Immature natural killer cell (primary cell): ENCODE results near the gene CACNA1C. TPM values are rescaled to one million over a fixed set of nuclear protein-coding genes. Genes with fewer than 3 reads are reported as not detected.

Experiments
- DNase-seq, 3 donors: peaks; one replicate each; pipeline ENCODE4 v3.0.0; 2022; ENCODE audit warnings: mixed read lengths in 1 of 3
- H3K27ac Mint-ChIP-seq, 6 donors: one replicate each; pipeline ENCODE4 v1.8.0; 2020; ENCODE audit warnings: mixed read lengths in 6 of 6, mild to moderate bottlenecking in 5 of 6, inconsistent platforms in 4 of 6, moderate library complexity in 3 of 6
- H3K27me3 Mint-ChIP-seq, 3 donors: one replicate each; pipeline ENCODE4 v1.8.0; 2020 to 2021; ENCODE audit warnings: low read depth in 3 of 3, mild to moderate bottlenecking in 3 of 3, mixed read lengths in 3 of 3, moderate library complexity in 3 of 3, inconsistent platforms in 1 of 3
- H3K36me3 Mint-ChIP-seq, 3 donors: one replicate each; pipeline ENCODE4 v1.8.0; 2020; ENCODE audit warnings: mixed read lengths in 3 of 3, inconsistent platforms in 2 of 3, mild to moderate bottlenecking in 2 of 3
- H3K4me1 Mint-ChIP-seq, 2 donors: one replicate each; pipeline ENCODE4 v1.8.0; 2020; ENCODE audit warnings: inconsistent platforms in 2 of 2, mild to moderate bottlenecking in 2 of 2, mixed read lengths in 2 of 2, moderate library complexity in 1 of 2
- H3K4me3 Mint-ChIP-seq, 5 donors: one replicate each; pipeline ENCODE4 v1.8.0; 2020; ENCODE audit warnings: mild to moderate bottlenecking in 5 of 5, mixed read lengths in 5 of 5, inconsistent platforms in 3 of 5, moderate library complexity in 3 of 5
- H3K9me3 Mint-ChIP-seq, 6 donors: one replicate each; pipeline ENCODE4 v1.8.0; 2020; ENCODE audit warnings: mild to moderate bottlenecking in 6 of 6, mixed read lengths in 6 of 6, inconsistent platforms in 4 of 6, moderate library complexity in 3 of 6
- polyA plus RNA-seq, 3 donors: library from polyadenylated mRNA; unstranded; fragments of 300-500 nt; fragmentation: Illumina TruSeq; gene quantifications; one replicate each; pipeline ENCODE4 v1.2.3, GENCODE V29; 2021

The CACNA1C gene
- polyA plus RNA-seq, 3 donors from 2014 or later, result 0.05 to 0.36 (median 0.12) TPM

DNA sequence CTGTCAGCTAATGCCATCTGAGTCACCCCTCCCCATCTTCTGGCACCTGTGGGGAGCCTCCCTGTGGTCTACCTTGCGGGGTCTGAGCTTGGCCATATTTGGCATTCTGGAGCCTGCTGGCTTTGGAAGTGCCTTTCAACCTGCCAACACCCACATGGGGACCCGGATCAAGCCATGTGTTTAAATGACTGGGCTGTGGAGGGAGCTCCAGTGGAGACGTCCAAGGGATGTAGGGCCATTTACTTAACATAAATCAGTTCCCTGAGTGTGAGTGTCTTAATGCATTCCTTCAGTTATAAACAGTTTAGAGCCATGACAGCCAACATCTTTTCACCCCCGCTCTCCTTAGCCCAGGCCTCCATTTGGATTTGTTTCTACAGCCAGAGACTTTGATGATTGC, 22.0 kb downstream of the CACNA1C start:
- Mint-ChIP-seq H3K36me3 (peaks cover 0 to 4% (median 4%) of the 10 kb centered on the region in 3 donors), H3K4me1 (no peaks in the 10 kb centered on the region), H3K27ac (no peak overlapping the region), H3K27me3 (peaks cover 4 to 5% (median 5%) of the 10 kb centered on the region in 3 donors), H3K4me3 (no peak overlapping the region), H3K9me3 (peaks cover 6 to 15% (median 11%) of the 10 kb centered on the region in 6 donors)
- no peak for DNase-seq

DNA sequence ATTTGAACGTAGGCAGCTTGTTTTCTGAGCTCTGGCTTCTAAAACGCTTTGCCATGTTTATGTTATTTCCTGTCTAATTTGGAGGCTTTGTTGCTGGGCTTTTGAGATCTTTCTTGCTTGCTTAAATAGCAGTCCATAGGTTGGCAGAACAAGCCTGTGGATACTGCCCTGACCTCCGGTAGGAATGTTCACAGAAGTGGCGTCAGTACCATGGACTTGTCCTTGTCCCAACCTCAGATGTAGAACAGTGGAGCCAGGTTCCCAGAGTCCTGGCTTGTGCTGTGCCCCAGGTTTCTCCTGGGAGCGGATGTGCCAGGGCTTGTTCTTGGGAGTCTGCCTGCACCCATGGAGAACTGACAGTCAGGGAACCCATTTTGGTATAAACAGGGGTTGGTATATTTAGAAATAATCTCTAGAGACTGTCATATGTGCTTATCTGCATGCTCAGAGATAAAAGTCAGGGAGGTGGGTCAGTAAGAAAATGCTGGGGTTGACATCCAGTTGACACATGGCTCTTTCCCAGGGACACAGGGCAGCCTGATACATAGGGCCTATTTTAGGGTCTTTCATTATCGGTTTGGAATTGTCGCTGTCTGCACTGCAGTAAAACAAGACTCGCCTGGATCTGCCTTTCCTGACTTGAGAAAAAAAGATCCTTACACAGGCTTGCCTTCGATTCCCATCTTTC, 22.9 kb downstream of the CACNA1C start:
- DNase-seq, result no peak
- Mint-ChIP-seq H3K4me1 (no peaks in the 10 kb centered on the region), H3K9me3 (peaks cover 7 to 11% (median 8%) of the 10 kb centered on the region in 6 donors), H3K27ac (no peak overlapping the region), H3K4me3 (no peak overlapping the region), H3K27me3 (peaks cover 4 to 5% (median 5%) of the 10 kb centered on the region in 3 donors), H3K36me3 (peaks cover 0 to 4% (median 4%) of the 10 kb centered on the region in 3 donors)

DNA sequence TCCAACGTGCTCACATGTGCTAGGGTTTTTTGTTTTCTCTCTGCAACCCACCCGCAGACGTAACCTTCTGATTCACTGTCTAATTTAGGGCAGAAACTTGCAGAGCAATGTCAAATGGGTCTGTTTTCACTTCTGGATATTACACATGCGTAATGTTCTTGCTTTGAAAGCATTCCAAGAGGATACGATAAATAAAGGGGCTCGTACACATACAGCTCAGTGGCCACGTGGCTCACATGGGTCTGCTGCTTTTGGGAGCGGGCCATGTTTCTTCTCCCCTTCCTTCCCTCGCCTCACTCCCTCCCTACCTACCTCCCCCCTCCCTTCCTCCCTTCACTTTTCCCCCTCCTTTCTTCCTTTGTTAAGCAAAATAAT, 23.4 kb downstream of the CACNA1C start:
- Mint-ChIP-seq H3K9me3 (peaks cover 6 to 11% (median 7%) of the 10 kb centered on the region in 6 donors), H3K27me3 (peaks cover 2 to 5% (median 5%) of the 10 kb centered on the region in 3 donors), H3K36me3 (peaks cover 0 to 4% (median 4%) of the 10 kb centered on the region in 3 donors), H3K27ac (no peak overlapping the region), H3K4me3 (no peak overlapping the region), H3K4me1 (no peaks in the 10 kb centered on the region)
- no peak for DNase-seq

DNA sequence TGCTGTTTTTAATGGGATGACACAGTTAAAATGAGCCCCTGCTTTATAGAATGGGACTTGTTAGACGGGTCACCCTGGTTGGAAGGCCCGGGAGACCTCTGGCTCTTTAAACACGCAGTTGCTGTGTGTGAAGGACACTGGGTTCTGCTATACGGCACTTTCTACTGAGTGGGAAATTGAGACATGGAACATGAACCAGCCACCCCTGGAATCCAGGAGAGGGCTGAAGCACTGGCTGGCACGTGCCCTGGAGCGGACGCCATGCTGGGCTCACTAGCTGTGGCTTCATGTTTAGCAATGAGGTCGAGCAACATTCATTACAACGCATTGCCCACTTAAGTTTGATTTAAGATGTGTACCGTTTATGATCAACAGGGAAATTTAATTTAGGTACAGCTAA, 23.9 kb downstream of the CACNA1C start:
- Mint-ChIP-seq H3K9me3 (peaks cover under 1 to 10% (median 2%) of the 10 kb centered on the region in 6 donors), H3K4me3 (no peak overlapping the region), H3K36me3 (peaks cover 0 to under 1% (median under 1%) of the 10 kb centered on the region in 3 donors), H3K27me3 (peaks cover 2 to 5% (median 5%) of the 10 kb centered on the region in 3 donors), H3K27ac (no peak overlapping the region), H3K4me1 (no peaks in the 10 kb centered on the region)
- DNase-seq, result no peak

DNA sequence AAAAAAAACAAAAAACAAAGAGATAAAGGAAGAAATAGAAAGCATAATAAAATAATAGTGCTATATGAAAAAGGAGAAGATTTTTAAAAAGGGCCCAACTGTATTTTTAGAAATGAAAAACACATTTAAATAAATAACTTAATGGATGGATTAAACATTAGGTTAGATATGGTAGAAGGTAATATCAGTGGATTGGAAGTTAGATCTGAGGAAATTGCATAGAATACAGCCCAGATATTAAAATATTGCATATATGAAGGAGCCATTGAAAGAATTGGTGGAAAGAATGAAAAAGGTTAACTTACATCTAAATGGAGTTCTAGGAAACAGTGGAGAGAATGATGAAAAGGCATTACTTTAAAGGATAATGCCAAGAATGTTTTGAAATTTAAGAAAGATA, 27.8 kb downstream of the CACNA1C start:
- DNase-seq, result no peak
- Mint-ChIP-seq H3K27ac (no peak overlapping the region), H3K27me3 (peaks cover 4 to 9% (median 8%) of the 10 kb centered on the region in 3 donors), H3K4me3 (no peak overlapping the region), H3K4me1 (no peaks in the 10 kb centered on the region), H3K36me3 (no peaks in the 10 kb centered on the region), H3K9me3 (peaks cover 0 to 11% (median 0%) of the 10 kb centered on the region in 6 donors)

DNA sequence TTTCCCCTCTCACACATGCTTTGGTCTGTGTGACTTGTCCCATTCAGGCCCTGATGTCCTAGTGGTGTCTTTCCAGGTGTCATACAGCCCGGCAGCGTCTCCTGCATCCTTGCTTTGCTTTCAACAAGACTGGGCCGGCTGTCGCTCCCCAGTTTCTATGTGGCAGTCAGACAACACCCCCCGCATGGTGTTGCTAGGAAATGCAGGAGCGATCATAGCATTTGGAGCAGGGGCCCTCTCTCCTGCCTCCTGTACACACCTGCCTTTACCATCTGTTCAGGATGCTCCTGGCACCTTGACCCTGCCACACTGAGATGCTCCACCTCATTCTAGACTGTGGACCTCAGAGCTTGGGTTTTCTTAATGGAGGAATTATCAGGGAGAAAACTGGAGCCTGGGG, 29.5 kb downstream of the CACNA1C start:
- H3K4me1 Mint-ChIP-seq, result no peaks in the 10 kb centered on the region
- DNase-seq, result no peak
- H3K9me3 Mint-ChIP-seq, result peaks cover 0 to 9% (median 0%) of the 10 kb centered on the region in 6 donors
- peaks cover 8 to 9% (median 8%) of the 10 kb centered on the region in 3 donors for H3K27me3 Mint-ChIP-seq
- no peaks in the 10 kb centered on the region for H3K36me3 Mint-ChIP-seq
- no peak overlapping the region for H3K27ac Mint-ChIP-seq
- no peak overlapping the region for H3K4me3 Mint-ChIP-seq

DNA sequence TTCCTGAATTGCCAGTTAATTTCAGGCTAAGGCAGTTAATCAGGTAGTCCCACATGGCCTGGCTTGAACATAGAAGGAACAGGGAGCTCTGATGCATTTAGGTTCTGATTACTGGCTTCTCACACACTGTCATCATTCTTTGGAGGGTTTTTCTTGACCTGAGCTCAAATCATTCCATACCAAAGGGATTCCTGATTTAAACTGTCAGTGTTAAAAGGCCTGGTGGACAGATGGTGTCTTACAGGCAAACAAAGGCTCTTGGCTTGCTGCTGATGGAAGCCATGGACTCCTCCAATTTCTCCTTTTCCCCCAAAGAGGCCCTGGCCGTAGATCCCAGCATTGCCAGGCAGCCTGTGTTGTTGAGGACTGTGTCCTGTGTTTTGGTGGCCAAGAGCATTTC, 30.2 kb downstream of the CACNA1C start:
- no peaks in the 10 kb centered on the region for H3K36me3 Mint-ChIP-seq
- no peak overlapping the region for H3K4me3 Mint-ChIP-seq
- peaks cover 0 to 7% (median 0%) of the 10 kb centered on the region in 6 donors for H3K9me3 Mint-ChIP-seq
- DNase-seq, result no peak
- no peak overlapping the region for H3K27ac Mint-ChIP-seq
- H3K4me1 Mint-ChIP-seq, result no peaks in the 10 kb centered on the region
- H3K27me3 Mint-ChIP-seq, result peaks cover 6 to 10% (median 8%) of the 10 kb centered on the region in 3 donors

DNA sequence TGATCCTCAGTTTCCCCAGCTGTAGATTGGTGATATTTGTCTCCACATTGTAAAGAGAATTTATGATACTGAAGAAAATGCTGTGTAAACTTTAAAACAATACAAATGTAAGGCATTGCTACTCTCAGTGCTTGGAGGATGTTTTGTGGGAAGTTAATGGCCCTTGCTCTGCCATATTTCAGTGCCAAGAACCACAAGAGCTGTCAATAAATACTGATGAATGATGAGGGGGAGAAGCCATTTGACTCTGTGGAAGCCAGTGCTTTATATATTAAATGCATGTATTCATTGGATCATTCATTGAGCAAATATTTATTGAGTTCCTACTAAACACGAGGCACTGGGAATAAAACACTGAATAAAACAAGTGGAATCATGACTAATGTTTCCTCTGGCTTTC, 30.8 kb downstream of the CACNA1C start:
- Mint-ChIP-seq H3K4me3 (no peak overlapping the region), H3K4me1 (no peaks in the 10 kb centered on the region), H3K27ac (no peak overlapping the region), H3K36me3 (no peaks in the 10 kb centered on the region), H3K27me3 (peaks cover 5 to 10% (median 6%) of the 10 kb centered on the region in 3 donors), H3K9me3 (peaks cover 0 to 3% (median 0%) of the 10 kb centered on the region in 6 donors)
- DNase-seq, result no peak

DNA sequence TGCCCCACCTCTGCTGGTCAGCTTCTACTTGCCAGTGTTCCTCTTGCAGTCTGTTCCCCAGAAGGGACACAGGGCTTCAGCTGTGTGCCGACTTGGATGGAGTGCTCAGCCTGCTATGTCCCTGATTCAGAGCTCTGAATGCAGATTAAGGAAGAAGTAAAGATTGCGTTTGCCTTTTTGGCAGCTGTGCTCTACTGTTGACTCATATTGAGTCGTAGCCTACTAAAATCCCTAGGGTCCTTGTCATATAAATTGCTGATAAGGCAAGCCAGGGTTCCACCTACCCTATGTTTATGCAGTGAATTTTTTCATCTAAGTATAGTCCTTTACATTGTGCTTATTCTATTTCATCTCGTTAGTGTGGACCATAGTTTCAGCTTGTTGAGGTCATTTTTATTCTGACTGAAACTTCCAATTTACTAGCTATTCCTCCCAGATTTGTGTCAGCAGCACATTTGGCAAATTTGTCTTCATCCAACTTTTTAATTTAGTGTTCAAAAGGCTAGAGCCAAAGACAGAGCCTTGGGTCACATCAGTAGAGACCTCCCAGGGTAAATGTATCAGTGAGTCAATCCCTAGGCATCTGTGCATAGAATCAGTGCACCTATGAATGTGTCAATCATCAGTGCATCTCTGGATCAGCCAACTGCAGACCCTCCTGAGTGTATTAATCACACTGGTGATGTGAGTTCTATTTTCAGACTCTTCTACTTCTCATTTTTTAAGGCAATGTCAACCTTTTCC, 31.9 kb downstream of the CACNA1C start:
- DNase-seq, result no peak
- Mint-ChIP-seq H3K4me3 (no peak overlapping the region), H3K27me3 (peaks cover 3 to 9% (median 8%) of the 10 kb centered on the region in 3 donors), H3K36me3 (no peaks in the 10 kb centered on the region), H3K9me3 (peaks cover 0 to 3% (median 0%) of the 10 kb centered on the region in 6 donors), H3K27ac (no peak overlapping the region), H3K4me1 (no peaks in the 10 kb centered on the region)

DNA sequence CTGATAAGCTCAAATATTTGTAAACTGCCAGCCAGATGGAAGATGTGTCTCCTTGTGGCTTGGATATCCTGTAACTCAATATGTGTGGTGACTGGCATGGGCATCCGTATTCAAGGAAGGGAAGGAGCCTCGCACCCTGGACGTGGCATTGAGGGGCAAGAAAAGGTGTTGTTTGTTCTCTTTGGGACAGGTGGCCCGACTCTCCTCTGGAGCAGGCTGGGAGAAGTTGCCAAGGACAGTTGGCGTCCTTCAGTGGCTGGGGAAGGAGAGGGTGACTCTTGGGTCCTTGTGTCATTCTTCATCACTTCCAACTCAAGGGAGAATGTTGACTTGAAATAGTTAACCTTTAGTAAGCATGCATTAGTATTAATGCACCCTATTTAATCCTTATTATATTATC, 39.6 kb downstream of the CACNA1C start:
- no peaks in the 10 kb centered on the region for H3K9me3 Mint-ChIP-seq
- no peak overlapping the region for H3K4me3 Mint-ChIP-seq
- no peaks in the 10 kb centered on the region for H3K36me3 Mint-ChIP-seq
- peaks cover 3 to 6% (median 5%) of the 10 kb centered on the region in 3 donors for H3K27me3 Mint-ChIP-seq
- DNase-seq, result no peak
- H3K4me1 Mint-ChIP-seq, result peaks cover 0 to 6% of the 10 kb centered on the region in 2 donors
- H3K27ac Mint-ChIP-seq, result no peak overlapping the region

DNA sequence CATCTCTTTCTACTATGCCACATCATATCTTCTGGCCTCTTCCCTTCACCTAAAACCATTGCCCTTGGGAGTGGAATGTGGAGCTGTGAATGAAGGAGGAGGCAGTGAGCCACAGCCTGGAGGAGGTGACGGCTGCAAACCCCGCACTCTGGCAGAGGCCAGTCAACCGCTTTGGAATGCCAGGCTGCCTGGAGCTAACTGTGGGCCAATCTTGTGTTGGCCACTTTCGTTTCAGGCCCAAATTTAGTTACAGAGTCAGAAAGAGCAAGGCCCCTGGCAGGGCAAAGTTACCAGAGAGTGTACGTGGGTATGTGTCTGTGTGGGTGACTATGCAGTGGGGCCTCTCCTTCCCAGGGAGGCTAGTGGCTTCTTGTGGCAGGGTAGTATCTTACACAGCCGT, 40.1 kb downstream of the CACNA1C start:
- no peak for DNase-seq
- Mint-ChIP-seq H3K36me3 (no peaks in the 10 kb centered on the region), H3K27me3 (peaks cover 2 to 7% (median 6%) of the 10 kb centered on the region in 3 donors), H3K27ac (no peak overlapping the region), H3K4me1 (peaks cover 0 to 6% of the 10 kb centered on the region in 2 donors), H3K4me3 (no peak overlapping the region), H3K9me3 (no peaks in the 10 kb centered on the region)

DNA sequence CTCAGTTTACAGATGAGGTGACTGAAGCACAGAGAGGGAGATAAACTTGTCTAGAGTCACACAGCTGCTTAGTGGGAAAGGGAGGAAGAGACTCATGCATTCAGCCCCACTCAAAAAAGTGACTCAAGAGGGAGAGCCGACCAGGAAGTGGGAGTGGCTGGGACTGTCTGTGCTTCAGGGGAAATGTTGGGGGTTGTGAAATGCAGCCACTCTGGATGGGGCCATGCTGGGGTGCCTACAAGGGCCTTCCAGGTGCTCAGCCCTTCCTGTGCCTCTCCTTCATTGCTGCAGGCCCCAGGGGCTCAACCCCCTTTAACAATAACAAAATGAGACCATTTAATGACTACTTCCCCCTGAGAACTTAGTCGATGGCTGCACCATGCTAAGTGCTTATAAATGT, 41.8 kb downstream of the CACNA1C start:
- DNase-seq, result no peak
- peaks cover 0 to 6% of the 10 kb centered on the region in 2 donors for H3K4me1 Mint-ChIP-seq
- no peaks in the 10 kb centered on the region for H3K36me3 Mint-ChIP-seq
- H3K9me3 Mint-ChIP-seq, result no peaks in the 10 kb centered on the region
- no peak overlapping the region for H3K27ac Mint-ChIP-seq
- H3K4me3 Mint-ChIP-seq, result no peak overlapping the region
- H3K27me3 Mint-ChIP-seq, result peaks cover 2 to 7% (median 3%) of the 10 kb centered on the region in 3 donors

DNA sequence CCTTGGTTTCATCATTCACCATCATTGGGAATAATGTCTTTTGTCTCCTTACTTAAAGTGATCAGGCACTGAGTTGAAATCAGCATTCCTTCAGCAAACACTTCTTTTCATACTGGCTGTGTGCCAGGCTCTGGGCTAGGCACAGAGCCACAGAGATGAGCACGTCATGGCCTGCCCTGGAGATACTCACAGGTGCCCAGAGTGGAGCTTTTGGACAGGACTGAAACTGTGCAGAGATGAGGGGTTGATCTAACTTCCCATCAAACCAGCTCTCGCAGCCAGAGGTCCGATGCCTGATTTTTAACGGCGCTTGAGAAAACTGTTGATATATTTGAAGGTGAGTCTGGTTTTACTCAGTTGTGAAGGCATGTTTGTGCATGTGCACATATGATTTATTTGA, 43.1 kb downstream of the CACNA1C start:
- DNase-seq, result no peak
- no peak overlapping the region for H3K27ac Mint-ChIP-seq
- H3K36me3 Mint-ChIP-seq, result no peaks in the 10 kb centered on the region
- peaks cover 2 to 7% (median 3%) of the 10 kb centered on the region in 3 donors for H3K27me3 Mint-ChIP-seq
- peaks cover 0 to 6% of the 10 kb centered on the region in 2 donors for H3K4me1 Mint-ChIP-seq
- H3K9me3 Mint-ChIP-seq, result no peaks in the 10 kb centered on the region
- no peak overlapping the region for H3K4me3 Mint-ChIP-seq

DNA sequence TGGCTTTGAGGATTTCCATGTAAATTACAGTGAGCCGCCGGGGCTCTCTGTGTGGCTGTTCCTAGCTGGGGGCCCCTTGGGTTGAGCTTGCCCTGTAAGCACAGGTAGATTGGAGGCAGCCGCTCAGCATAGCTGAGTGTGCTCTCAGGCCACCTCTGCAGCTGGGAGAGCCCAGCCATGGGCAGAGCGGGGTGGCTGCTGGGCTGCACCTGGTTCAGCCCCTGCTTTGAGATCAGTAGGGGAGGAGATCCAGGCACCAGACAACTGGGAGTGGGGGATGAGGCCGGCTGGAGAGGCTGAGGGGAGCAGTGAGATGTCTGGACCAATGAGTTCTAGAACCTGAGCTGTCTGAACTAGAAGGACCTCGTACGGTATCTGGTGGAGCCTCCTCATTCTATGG, 44.8 kb downstream of the CACNA1C start:
- peaks cover 0 to 6% of the 10 kb centered on the region in 2 donors for H3K4me1 Mint-ChIP-seq
- DNase-seq, result no peak
- no peak overlapping the region for H3K27ac Mint-ChIP-seq
- peaks cover 0 to 7% (median 2%) of the 10 kb centered on the region in 3 donors for H3K27me3 Mint-ChIP-seq
- H3K4me3 Mint-ChIP-seq, result no peak overlapping the region
- no peaks in the 10 kb centered on the region for H3K36me3 Mint-ChIP-seq
- H3K9me3 Mint-ChIP-seq, result no peaks in the 10 kb centered on the region
